ENCODE results near the gene KRTAP5-7. TPM values are rescaled to one million over a fixed set of nuclear protein-coding genes. Genes with fewer than 3 reads are reported as not detected.
A peak's percentile ranks its signal among the peaks of the same experiment; 100 is the strongest.
"Not testable (repeated sequence)": the region's sequence is repeated elsewhere in the genome, so short reads cannot be mapped to it uniquely, and the experiment has no call there.

KRTAP5-7 gene
- total and polyA plus RNA-seq, 7 donors, result 0.32 to 0.49 TPM; not detected in 5

DNA sequence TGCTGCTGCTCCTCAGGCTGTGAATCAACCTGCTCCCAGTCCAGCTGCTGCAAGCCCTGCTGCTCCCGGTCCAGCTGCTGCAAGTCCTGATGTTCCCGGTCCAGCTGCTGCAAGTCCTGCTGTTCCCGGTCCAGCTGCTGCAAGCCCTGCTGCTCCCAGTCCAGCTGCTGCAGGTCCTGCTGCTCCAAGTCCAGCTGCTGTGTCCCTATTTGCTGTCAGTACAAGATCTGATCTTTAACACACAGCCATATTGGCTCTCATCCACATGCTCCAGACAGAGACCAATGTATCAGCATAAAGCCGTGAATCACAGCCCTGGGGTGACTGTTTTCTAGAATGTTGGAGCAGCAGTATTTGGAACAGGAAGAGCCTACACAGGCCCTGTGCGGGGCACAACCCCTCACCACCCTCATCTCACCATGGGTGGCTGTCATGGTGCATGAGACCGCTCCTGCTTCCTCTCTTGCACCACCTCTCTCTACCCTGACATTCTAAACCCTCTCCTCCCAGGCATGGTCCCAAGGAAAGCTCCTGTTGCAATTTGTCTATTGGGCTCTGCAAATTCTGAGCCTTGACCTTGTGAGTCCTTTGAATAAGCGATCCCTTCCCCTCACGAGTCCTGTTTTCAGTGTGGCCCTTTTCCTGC, 41.8 kb downstream of the KRTAP5-7 start:
- H3K9me3 ChIP-seq, result no peaks in the 10 kb centered on the region
- intact Hi-C loops (cut with DNase I), result no loop called here
- H3K27ac ChIP-seq, result no peak overlapping the region
- no peak overlapping the region for H3K4me3 ChIP-seq
- peaks cover 0 to 8% (median 3%) of the 10 kb centered on the region in 4 donors for H3K4me1 ChIP-seq
- peaks cover 0 to 9% (median 3%) of the 10 kb centered on the region in 3 donors for H3K27me3 ChIP-seq
- no peaks in the 10 kb centered on the region for H3K36me3 ChIP-seq
- peak; percentile 73 for DNase-seq
- TF ChIP-seq EP300 (IDR thresholded peaks at IDR 0.05) (no peak), POLR2AphosphoS5 (IDR thresholded peaks at IDR 0.05) (peak in 1 of 4 donors; percentile 48)
- 72 to 74% methylated on average over 8 of the region's 8 CpGs for WGBS, 2 donors

GRCh38 chr11:71571101-71571850, 44.2 kb downstream of the KRTAP5-7 start:
- H3K36me3 ChIP-seq; DNase-seq; H3K27ac ChIP-seq; H3K9me3 ChIP-seq; H3K4me3 ChIP-seq; intact Hi-C loops (cut with DNase I); H3K27me3 ChIP-seq; H3K4me1 ChIP-seq: not testable (repeated sequence)
- 80 to 84% methylated on average over 37 of the region's 39 CpGs for WGBS, 2 donors

GRCh38 chr11:71572811-71573210, 45.7 kb downstream of the KRTAP5-7 start:
- Histone ChIP-seq H3K27me3 (peaks cover 0 to under 1% (median 0%) of the 10 kb centered on the region in 3 donors), H3K9me3 (no peaks in the 10 kb centered on the region), H3K27ac (no peak overlapping the region), H3K36me3 (no peaks in the 10 kb centered on the region), H3K4me1 (peaks cover 0 to 8% (median 3%) of the 10 kb centered on the region in 4 donors), H3K4me3 (no peak overlapping the region)
- no peak for DNase-seq
- TF ChIP-seq POLR2A (IDR thresholded peaks at IDR 0.05), result no peak
- 84 to 89% methylated on average over 11 of the region's 11 CpGs for WGBS, 2 donors
- intact Hi-C loops (cut with DNase I), result no loop called here

DNA sequence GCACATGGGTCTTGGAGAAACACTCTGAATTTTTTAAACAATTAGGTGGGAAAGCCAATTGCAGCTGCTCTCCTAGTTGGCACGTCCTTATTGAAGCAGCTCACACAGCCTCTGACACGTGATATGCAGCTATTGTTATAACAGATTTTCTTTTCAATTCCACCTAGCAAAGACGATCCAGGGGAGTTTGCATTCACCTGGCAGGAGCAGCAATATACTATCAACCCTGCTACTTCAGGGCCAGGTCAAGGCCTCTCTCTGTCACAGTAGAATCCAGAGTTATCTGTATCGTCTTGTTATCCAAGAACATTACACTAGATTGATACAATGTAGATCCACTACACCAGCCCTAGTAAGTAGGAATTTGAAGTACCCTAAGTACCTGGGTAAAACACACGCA, 47.4 kb downstream of the KRTAP5-7 start:
- intact Hi-C loops (cut with DNase I), result no loop called here

GRCh38 chr11:71575723-71576424, 48.8 kb downstream of the KRTAP5-7 start:
- intact Hi-C loops (cut with DNase I), result no loop called here
- Histone ChIP-seq H3K9me3 (no peaks in the 10 kb centered on the region), H3K27me3 (peaks cover 0 to 6% (median 0%) of the 10 kb centered on the region in 3 donors), H3K4me3 (no peak overlapping the region), H3K4me1 (peaks cover 0 to 8% (median 0%) of the 10 kb centered on the region in 4 donors), H3K27ac (no peak overlapping the region), H3K36me3 (no peaks in the 10 kb centered on the region)
- 80 to 85% methylated on average over 4 of the region's 4 CpGs for WGBS, 2 donors
- no peak for DNase-seq
- TF ChIP-seq EP300 (IDR thresholded peaks at IDR 0.05) (no peak), POLR2A (IDR thresholded peaks at IDR 0.05) (no peak), POLR2AphosphoS5 (IDR thresholded peaks at IDR 0.05) (no peak)
- TF ChIP-seq, protein P1, sequence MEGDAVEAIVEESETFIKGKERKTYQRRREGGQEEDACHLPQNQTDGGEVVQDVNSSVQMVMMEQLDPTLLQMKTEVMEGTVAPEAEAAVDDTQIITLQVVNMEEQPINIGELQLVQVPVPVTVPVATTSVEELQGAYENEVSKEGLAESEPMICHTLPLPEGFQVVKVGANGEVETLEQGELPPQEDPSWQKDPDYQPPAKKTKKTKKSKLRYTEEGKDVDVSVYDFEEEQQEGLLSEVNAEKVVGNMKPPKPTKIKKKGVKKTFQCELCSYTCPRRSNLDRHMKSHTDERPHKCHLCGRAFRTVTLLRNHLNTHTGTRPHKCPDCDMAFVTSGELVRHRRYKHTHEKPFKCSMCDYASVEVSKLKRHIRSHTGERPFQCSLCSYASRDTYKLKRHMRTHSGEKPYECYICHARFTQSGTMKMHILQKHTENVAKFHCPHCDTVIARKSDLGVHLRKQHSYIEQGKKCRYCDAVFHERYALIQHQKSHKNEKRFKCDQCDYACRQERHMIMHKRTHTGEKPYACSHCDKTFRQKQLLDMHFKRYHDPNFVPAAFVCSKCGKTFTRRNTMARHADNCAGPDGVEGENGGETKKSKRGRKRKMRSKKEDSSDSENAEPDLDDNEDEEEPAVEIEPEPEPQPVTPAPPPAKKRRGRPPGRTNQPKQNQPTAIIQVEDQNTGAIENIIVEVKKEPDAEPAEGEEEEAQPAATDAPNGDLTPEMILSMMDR (IDR thresholded peaks at IDR 0.05), result no peak

More for the DNA sequence above, 47.4 kb downstream of the KRTAP5-7 start:
- WGBS, 2 donors, result 84 to 87% methylated on average over 5 of the region's 5 CpGs
- no peak overlapping the region for H3K27ac ChIP-seq
- H3K4me1 ChIP-seq, result no peaks in the 10 kb centered on the region
- DNase-seq, result no peak
- no peaks in the 10 kb centered on the region for H3K9me3 ChIP-seq
- TF ChIP-seq, protein P1 (IDR thresholded peaks at IDR 0.05), result no peak
- TF ChIP-seq POLR2A (IDR thresholded peaks at IDR 0.05) (no peak), POLR2AphosphoS5 (IDR thresholded peaks at IDR 0.05) (no peak), EP300 (IDR thresholded peaks at IDR 0.05) (no peak)
- no peak overlapping the region for H3K4me3 ChIP-seq
- no peaks in the 10 kb centered on the region for H3K36me3 ChIP-seq
- peaks cover 0 to 6% (median 0%) of the 10 kb centered on the region in 3 donors for H3K27me3 ChIP-seq

- H3K36me3 ChIP-seq; intact Hi-C loops (cut with DNase I); H3K4me3 ChIP-seq; DNase-seq; H3K27me3 ChIP-seq; H3K27ac ChIP-seq; H3K9me3 ChIP-seq; H3K4me1 ChIP-seq: not testable (repeated sequence)
- WGBS, 2 donors, result 92 to 94% methylated on average over 39 of the region's 41 CpGs
These were observed 49.8 kb downstream of the KRTAP5-7 start for GRCh38 chr11:71576688-71577465.
